ENCODE measurements around the gene RFX2. TPM values are rescaled to one million over a fixed set of nuclear protein-coding genes. Genes with fewer than 3 reads are reported as not detected.

RFX2 gene
- total RNA-seq, 3 donors from 2014 or later = 6.1 to 16.2 (median 9.2) TPM

- TF ChIP-seq CTCF (IDR thresholded peaks at IDR 0.05) (no peak), POLR2A (IDR thresholded peaks at IDR 0.05) (no peak)
- Histone ChIP-seq H3K36me3 (no peaks in the 10 kb centered on the region), H3K4me1 (peaks cover 0 to 6% of the 10 kb centered on the region in 2 donors), H3K27ac (no peak overlapping the region), H3K4me3 (no peak overlapping the region), H3K9me3 (no peaks in the 10 kb centered on the region), H3K27me3 (no peaks in the 10 kb centered on the region)
- intact Hi-C loops (cut with DNase I; ENCODE audit: low total_unique reads) = no loop called here
- no peak for DNase-seq (ENCODE audit: low spot score in 2 of 2)
These were observed 113.5 kb downstream of the RFX2 start for GRCh38 chr19:5996623-5997320.

- Histone ChIP-seq H3K4me3 (no peak overlapping the region), H3K27me3 (no peaks in the 10 kb centered on the region), H3K27ac (no peak overlapping the region), H3K4me1 (peaks cover 0 to 6% of the 10 kb centered on the region in 2 donors), H3K36me3 (no peaks in the 10 kb centered on the region), H3K9me3 (no peaks in the 10 kb centered on the region)
- TF ChIP-seq POLR2A (IDR thresholded peaks at IDR 0.05) = no peak
- no peak for TF ChIP-seq POLR2AphosphoS5 (IDR thresholded peaks at IDR 0.05)
- no peak for TF ChIP-seq CTCF (IDR thresholded peaks at IDR 0.05)
- no peak for DNase-seq (ENCODE audit: low spot score in 2 of 2)
- intact Hi-C loops (cut with DNase I; ENCODE audit: low total_unique reads) = no loop called here
These were observed 114.2 kb downstream of the RFX2 start for GRCh38 chr19:5996102-5996501.

- Histone ChIP-seq H3K27ac (no peak overlapping the region), H3K36me3 (no peaks in the 10 kb centered on the region)
- no peak for TF ChIP-seq POLR2AphosphoS5 (IDR thresholded peaks at IDR 0.05)
- no peak for TF ChIP-seq POLR2A (IDR thresholded peaks at IDR 0.05)
- no peak for TF ChIP-seq CTCF (IDR thresholded peaks at IDR 0.05)
These were observed 114.7 kb downstream of the RFX2 start for GRCh38 chr19:5995606-5996005.

GRCh38 chr19:5994405-5995165, 115.7 kb downstream of the RFX2 start:
- H3K4me1 ChIP-seq = peaks cover 0 to 6% of the 10 kb centered on the region in 2 donors
- no peaks in the 10 kb centered on the region for H3K36me3 ChIP-seq
- no peaks in the 10 kb centered on the region for H3K9me3 ChIP-seq
- H3K4me3 ChIP-seq = no peak overlapping the region
- no peak for DNase-seq (ENCODE audit: low spot score in 2 of 2)
- H3K27ac ChIP-seq = peak overlapping the region; percentile 4 to 36
- no peak for TF ChIP-seq CTCF (IDR thresholded peaks at IDR 0.05)
- intact Hi-C loops (cut with DNase I; ENCODE audit: low total_unique reads) = no loop called here
- no peaks in the 10 kb centered on the region for H3K27me3 ChIP-seq

More at GRCh38 chr19:5995606-5996005, 114.7 kb downstream of the RFX2 start:
- no peak overlapping the region for H3K4me3 ChIP-seq
- no peak for DNase-seq (ENCODE audit: low spot score in 2 of 2)
- intact Hi-C loops (cut with DNase I; ENCODE audit: low total_unique reads) = no loop called here
- no peaks in the 10 kb centered on the region for H3K27me3 ChIP-seq
- H3K4me1 ChIP-seq = peaks cover 0 to 6% of the 10 kb centered on the region in 2 donors
- H3K9me3 ChIP-seq = no peaks in the 10 kb centered on the region

Measured in breast epithelium (tissue), 4 donors.